HCT116 (cell line): ENCODE measurements around the gene HMGB4.

ENCODE experiments used
- CTCF ChIP-seq, 3 experiments: fragments of 200-600 bp in 1 of 3; sonication (generic) in 1 of 3; IDR thresholded peaks in 2 of 3; conservative IDR thresholded peaks in 1 of 3; 2 replicates each; pipeline ENCODE4 v1.5.1; 2012 to 2017; ENCODE audit warnings: low read depth in 2 of 3, low read length in 2 of 3, antibody characterized with exemption in 1 of 3, borderline replicate concordance in 1 of 3, control low read depth in 1 of 3, mild to moderate bottlenecking in 1 of 3, mixed read lengths in 1 of 3, mixed run types in 1 of 3, moderate library complexity in 1 of 3; ENCODE audit not compliant: insufficient read depth in 1 of 3
- EZH2 ChIP-seq: fragments of 200-600 bp; sonication (generic); IDR thresholded peaks from 2 replicates; pipeline ENCODE4 v1.6.1; 2017; ENCODE audit warnings: antibody characterized with exemption, mixed run types
- MAX ChIP-seq: IDR thresholded peaks from 2 replicates; pipeline ENCODE4 v1.6.1; 2012
- POLR2AphosphoS5 ChIP-seq: IDR thresholded peaks from 2 replicates; pipeline ENCODE4 v1.6.1; 2011; ENCODE audit warnings: mild to moderate bottlenecking, low read depth, low read length, moderate library complexity
- RAD21 ChIP-seq: IDR thresholded peaks from 2 replicates; pipeline ENCODE4 v1.6.1; 2012; ENCODE audit warnings: low read depth, mild to moderate bottlenecking
- REST ChIP-seq: IDR thresholded peaks from 2 replicates; pipeline ENCODE4 v1.6.1; 2012; ENCODE audit warnings: low read depth

GRCh38 chr1:33897092-33897725 lies 33.3 kb downstream of the HMGB4 start:
- no peak for TF ChIP-seq CTCF (IDR thresholded peaks at IDR 0.05 in 2 of 3, conservative IDR thresholded peaks at IDR 0.05 in 1 of 3; ENCODE audit: borderline replicate concordance in 1 of 3, insufficient read depth in 1 of 3, low read depth in 2 of 3, low read length in 2 of 3)
- no peak for TF ChIP-seq EZH2
- no peak for TF ChIP-seq POLR2AphosphoS5
- TF ChIP-seq MAX, result no peak
- no peak for TF ChIP-seq REST
- TF ChIP-seq RAD21, result no peak
